Endothelial cell of umbilical vein (primary cell): Measurements from ENCODE around the gene P2RY11. TPM values are rescaled to one million over a fixed set of nuclear protein-coding genes. Genes with fewer than 3 reads are reported as not detected.

Source experiments
- BruUV-seq: library from RNA; stranded (reverse); fragments of 400-500 nt; replicated peaks from 2 replicates; lab custom pipeline; 2021; lab: Mats Ljungman, UMichigan
- CTCF ChIA-PET: fragments of 300-600, 350-600 bp; sonication (Branson Sonifier 250); formaldehyde crosslinking; loops from one replicate; lab custom pipeline; 2021; ENCODE audit warnings: antibody characterized with exemption, inconsistent platforms; lab: Charles Lee
- POLR2A ChIA-PET: fragments of 300-600, 350-600 bp; sonication (Branson Sonifier 250); formaldehyde crosslinking; loops from one replicate; lab custom pipeline; 2021; ENCODE audit warnings: antibody characterized with exemption, inconsistent platforms; lab: Charles Lee
- DNase-seq: peaks from one replicate; pipeline ENCODE4 v3.0.0-alpha.2; 2011; ENCODE audit warnings: low read depth, low spot score
- FAIRE-seq: peaks from 2 replicates; lab custom pipeline; 2011; peaks lifted over from hg19 to GRCh38; lab: Jason Lieb, UNC
- H2AFZ ChIP-seq: 2 replicates; pipeline ENCODE4 v1.6.0; 2012; ENCODE audit warnings: low read depth, low read length, control low read depth, inconsistent platforms
- H3K27ac ChIP-seq: 2 replicates; pipeline ENCODE4 v1.5.1; 2011; ENCODE audit warnings: low read depth, mild to moderate bottlenecking, control low read depth, low read length, moderate library complexity; ENCODE audit not compliant: insufficient read depth
- H3K27me3 ChIP-seq, 2 experiments: 2 replicates each; pipeline versions ENCODE4 v1.6.0 to v1.6.1; 2011; ENCODE audit warnings: low read length in 2 of 2, mixed read lengths in 1 of 2; ENCODE audit not compliant: control insufficient read depth in 2 of 2, insufficient read depth in 2 of 2
- H3K36me3 ChIP-seq, 2 experiments: 2 replicates in 1 of 2; 3 replicates in 1 of 2; pipeline ENCODE4 v1.5.1; 2011; ENCODE audit warnings: low read length in 2 of 2, mild to moderate bottlenecking in 1 of 2, moderate library complexity in 1 of 2; ENCODE audit not compliant: control insufficient read depth in 2 of 2, insufficient read depth in 2 of 2; ENCODE audit errors: extremely low read depth in 1 of 2
- H3K4me1 ChIP-seq: 3 replicates; pipeline ENCODE4 v1.5.1; 2011; ENCODE audit warnings: mild to moderate bottlenecking, low read length; ENCODE audit not compliant: control insufficient read depth, insufficient read depth; ENCODE audit errors: extremely low read depth
- H3K4me2 ChIP-seq: 2 replicates; pipeline ENCODE4 v1.6.1; 2011; ENCODE audit warnings: low read length, control low read depth, mixed read lengths; ENCODE audit not compliant: insufficient read depth
- H3K4me3 ChIP-seq, 3 experiments: fragments of 200-600 bp in 1 of 3; sonication (generic), shearing (Covaris generic) in 1 of 3; replicated peaks in 1 of 3; 2 replicates each; pipeline ENCODE4 v1.5.1; 2011 to 2016; ENCODE audit warnings: control low read depth in 3 of 3, low read length in 3 of 3, mild to moderate bottlenecking in 2 of 3, inconsistent platforms in 1 of 3, low read depth in 1 of 3, moderate library complexity in 1 of 3; ENCODE audit not compliant: insufficient read depth in 1 of 3
- H3K79me2 ChIP-seq: 2 replicates; pipeline ENCODE4 v1.6.0; 2012; ENCODE audit warnings: low read length, inconsistent platforms; ENCODE audit not compliant: control insufficient read depth, insufficient read depth
- H3K9ac ChIP-seq: replicated peaks from 2 replicates; pipeline ENCODE3; 2011; ENCODE audit warnings: low read length, control low read depth; ENCODE audit not compliant: insufficient read depth; ENCODE audit errors: extremely low read depth
- H3K9me1 ChIP-seq: replicated peaks from 3 replicates; pipeline ENCODE4 v1.6.0; 2011; ENCODE audit warnings: mild to moderate bottlenecking, low read length; ENCODE audit not compliant: control insufficient read depth, insufficient read depth; ENCODE audit errors: extremely low read depth
- H3K9me3 ChIP-seq: replicated peaks from 2 replicates; pipeline ENCODE4 v1.5.1; 2012; ENCODE audit warnings: low read length, inconsistent platforms; ENCODE audit not compliant: control insufficient read depth, insufficient read depth
- H4K20me1 ChIP-seq: replicated peaks from 2 replicates; pipeline ENCODE3; 2011; ENCODE audit warnings: mild to moderate bottlenecking, low read length; ENCODE audit not compliant: control insufficient read depth, insufficient read depth; ENCODE audit errors: extremely low read depth
- EZH2 ChIP-seq: IDR thresholded peaks from 2 replicates; pipeline ENCODE4 v1.6.1; 2012; ENCODE audit warnings: borderline replicate concordance, low read depth, mild to moderate bottlenecking, moderate library complexity, low read length, inconsistent platforms; ENCODE audit not compliant: severe bottlenecking
- FOS ChIP-seq: IDR thresholded peaks from 2 replicates; pipeline ENCODE4 v1.6.1; 2011; ENCODE audit warnings: mild to moderate bottlenecking, low read length, moderate library complexity, borderline replicate concordance; ENCODE audit not compliant: insufficient read depth
- GATA2 ChIP-seq: IDR thresholded peaks from 2 replicates; pipeline ENCODE4 v1.7.0; 2011; ENCODE audit warnings: low read depth, mild to moderate bottlenecking, moderate library complexity, mixed read lengths, low read length; ENCODE audit not compliant: insufficient read length, insufficient read depth
- JUN ChIP-seq: IDR thresholded peaks from 2 replicates; pipeline ENCODE4 v1.6.1; 2011; ENCODE audit warnings: borderline replicate concordance, low read depth; ENCODE audit not compliant: insufficient read length, insufficient read depth
- MYC ChIP-seq: IDR thresholded peaks from one replicate; pipeline ENCODE4 v1.6.1; 2011; ENCODE audit warnings: mild to moderate bottlenecking, low read depth, low read length
- POLR2A ChIP-seq: IDR thresholded peaks from 2 replicates; pipeline ENCODE4 v1.6.1; 2012; ENCODE audit warnings: low read depth, mild to moderate bottlenecking, control low read depth, low read length
- POLR2AphosphoS5 ChIP-seq: IDR thresholded peaks from 2 replicates; pipeline ENCODE4 v1.6.1; 2012; ENCODE audit warnings: low read depth, mild to moderate bottlenecking, control low read depth, low read length, moderate library complexity; ENCODE audit not compliant: insufficient read depth
- dilution Hi-C: fragments of 300-500 bp; cut with MboI; formaldehyde crosslinking; loops from one replicate; pipeline ENCODE4 v1.15.0; 2019; ENCODE audit warnings: low sequenced_read_pairs; ENCODE audit not compliant: extremely low pct_ligation_motif_present
- intact Hi-C: fragments of 100-400 bp; cut with micrococcal nuclease; formaldehyde crosslinking; loops from one replicate; pipeline ENCODE4 v1.10.0; 2022
- polyA plus RNA-seq, 4 experiments: library from polyadenylated mRNA; depleted of rRNA in 3 of 4; stranded (reverse) in 3 of 4; unstranded in 1 of 4; fragments of >200 nt; gene quantifications; 2 replicates each; pipeline versions ENCODE4 v1.2.1 to v1.2.3, GENCODE V29; 2011 to 2012; ENCODE audit warnings: missing spikeins in 1 of 4
- total RNA-seq: library from RNA; stranded (reverse); gene quantifications from 2 replicates; pipeline ENCODE4 v1.2.3, GENCODE V29; 2021
- TF ChIP-seq, protein P1 (sequence below), 2 donors: IDR thresholded peaks; 1 replicate in 1 of 2; 2 replicates in 1 of 2; pipeline ENCODE4 v1.5.1; 2011; ENCODE audit warnings: low read length in 2 of 2, mild to moderate bottlenecking in 2 of 2, moderate library complexity in 2 of 2, control low read depth in 1 of 2, inconsistent platforms in 1 of 2, low read depth in 1 of 2; ENCODE audit not compliant: insufficient read depth in 1 of 2; ENCODE audit errors: extremely low read depth in 1 of 2
- TF ChIP-seq, protein P2 (sequence below): IDR thresholded peaks from 2 replicates; pipeline ENCODE4 v1.6.1; 2011; ENCODE audit not compliant: insufficient read depth, insufficient read length

P2RY11 gene
- total and polyA plus RNA-seq, 2 donors (not counting 3 experiments of a cell fraction or from before 2014, with no cell fraction given) = 3.6 to 14.6 TPM

DNA sequence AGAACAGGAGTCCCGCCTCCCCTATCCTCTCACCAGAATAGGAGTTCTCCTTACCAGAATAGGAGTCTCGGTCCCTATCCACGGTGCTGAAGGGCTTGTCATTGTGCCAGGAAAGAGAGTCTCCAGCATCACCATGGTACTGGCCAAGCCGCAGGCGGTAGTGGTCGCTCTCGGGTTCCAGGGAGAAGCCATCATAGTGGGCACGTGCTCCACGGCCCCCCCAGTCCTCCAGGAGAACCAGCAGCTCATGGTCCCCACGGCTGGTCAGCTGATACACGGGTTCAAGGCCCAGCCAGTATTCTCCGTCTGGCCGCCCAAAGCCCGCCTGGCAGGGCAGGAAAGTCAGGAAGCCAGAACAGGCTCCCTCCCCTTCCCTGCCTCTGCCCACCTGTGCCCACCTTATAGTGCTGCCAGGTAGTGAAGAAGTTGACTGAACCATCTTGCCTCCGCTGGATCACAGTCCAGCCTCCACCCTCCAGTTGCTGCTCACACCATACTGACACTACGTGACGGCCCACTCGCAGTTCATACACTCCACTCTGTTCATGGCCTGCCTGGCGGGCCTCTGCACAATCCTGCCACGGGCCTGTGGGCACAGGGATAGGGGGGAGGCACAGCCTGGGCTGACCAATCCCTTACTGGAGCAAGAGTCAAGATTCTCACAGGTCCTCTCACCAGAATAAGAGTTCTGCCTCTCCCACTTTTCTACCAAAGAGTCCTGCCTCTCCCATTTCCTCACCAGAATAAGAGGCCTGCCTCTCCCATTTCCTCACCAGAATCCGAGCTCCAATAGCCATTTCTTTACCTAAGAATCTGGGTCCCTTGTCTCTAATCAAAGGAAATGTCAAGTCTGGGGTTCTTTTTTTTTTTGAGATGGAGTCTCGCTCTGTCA is 18.0 kb upstream of the P2RY11 start:
- no peak for FAIRE-seq
- peaks cover 3% of the 10 kb centered on the region for H3K4me1 ChIP-seq
- no peak overlapping the region for H3K27ac ChIP-seq
- no peaks in the 10 kb centered on the region for H3K9me1 ChIP-seq
- no peak for DNase-seq
- BruUV-seq = no TSS peak
- no peaks in the 10 kb centered on the region for H3K9me3 ChIP-seq
- no peak overlapping the region for H3K9ac ChIP-seq
- H3K27me3 ChIP-seq = no peaks in the 10 kb centered on the region
- ChIA-PET POLR2A (no interaction called here), CTCF (no interaction called here)
- TF ChIP-seq JUN (no peak), POLR2AphosphoS5 (no peak), MYC (no peak), POLR2A (no peak), EZH2 (no peak), FOS (no peak), GATA2 (no peak)
- TF ChIP-seq, protein P1, sequence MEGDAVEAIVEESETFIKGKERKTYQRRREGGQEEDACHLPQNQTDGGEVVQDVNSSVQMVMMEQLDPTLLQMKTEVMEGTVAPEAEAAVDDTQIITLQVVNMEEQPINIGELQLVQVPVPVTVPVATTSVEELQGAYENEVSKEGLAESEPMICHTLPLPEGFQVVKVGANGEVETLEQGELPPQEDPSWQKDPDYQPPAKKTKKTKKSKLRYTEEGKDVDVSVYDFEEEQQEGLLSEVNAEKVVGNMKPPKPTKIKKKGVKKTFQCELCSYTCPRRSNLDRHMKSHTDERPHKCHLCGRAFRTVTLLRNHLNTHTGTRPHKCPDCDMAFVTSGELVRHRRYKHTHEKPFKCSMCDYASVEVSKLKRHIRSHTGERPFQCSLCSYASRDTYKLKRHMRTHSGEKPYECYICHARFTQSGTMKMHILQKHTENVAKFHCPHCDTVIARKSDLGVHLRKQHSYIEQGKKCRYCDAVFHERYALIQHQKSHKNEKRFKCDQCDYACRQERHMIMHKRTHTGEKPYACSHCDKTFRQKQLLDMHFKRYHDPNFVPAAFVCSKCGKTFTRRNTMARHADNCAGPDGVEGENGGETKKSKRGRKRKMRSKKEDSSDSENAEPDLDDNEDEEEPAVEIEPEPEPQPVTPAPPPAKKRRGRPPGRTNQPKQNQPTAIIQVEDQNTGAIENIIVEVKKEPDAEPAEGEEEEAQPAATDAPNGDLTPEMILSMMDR (IDR thresholded peaks at IDR 0.05; ENCODE audit: extremely low read depth in 1 of 2, insufficient read depth in 1 of 2, low read depth in 1 of 2, low read length in 2 of 2) = no peak
- TF ChIP-seq, protein P2, sequence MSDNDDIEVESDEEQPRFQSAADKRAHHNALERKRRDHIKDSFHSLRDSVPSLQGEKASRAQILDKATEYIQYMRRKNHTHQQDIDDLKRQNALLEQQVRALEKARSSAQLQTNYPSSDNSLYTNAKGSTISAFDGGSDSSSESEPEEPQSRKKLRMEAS = no peak
- H3K4me2 ChIP-seq = no peak overlapping the region
- no peak overlapping the region for H2AFZ ChIP-seq
- H4K20me1 ChIP-seq = no peaks in the 10 kb centered on the region
- H3K4me3 ChIP-seq = no peak overlapping the region
- dilution Hi-C loops (no loop called here), intact Hi-C loops (no loop called here)
- peaks cover 0 to 18% of the 10 kb centered on the region in 2 experiments for H3K36me3 ChIP-seq
- H3K79me2 ChIP-seq = no peaks in the 10 kb centered on the region
